GM18907 (cell line): ENCODE measurements around the gene CARM1.
"Not testable (repeated sequence)": the region's sequence is repeated elsewhere in the genome, so short reads cannot be mapped to it uniquely, and the experiment has no call there.

Source experiments
- ATAC-seq: cut with Tn5 transposase; IDR thresholded peaks from one replicate; pipeline ENCODE4 v1.9.1; 2021; ENCODE audit warnings: mild to moderate bottlenecking, moderate library complexity; ENCODE audit not compliant: unreplicated experiment

Gene CARM1

DNA sequence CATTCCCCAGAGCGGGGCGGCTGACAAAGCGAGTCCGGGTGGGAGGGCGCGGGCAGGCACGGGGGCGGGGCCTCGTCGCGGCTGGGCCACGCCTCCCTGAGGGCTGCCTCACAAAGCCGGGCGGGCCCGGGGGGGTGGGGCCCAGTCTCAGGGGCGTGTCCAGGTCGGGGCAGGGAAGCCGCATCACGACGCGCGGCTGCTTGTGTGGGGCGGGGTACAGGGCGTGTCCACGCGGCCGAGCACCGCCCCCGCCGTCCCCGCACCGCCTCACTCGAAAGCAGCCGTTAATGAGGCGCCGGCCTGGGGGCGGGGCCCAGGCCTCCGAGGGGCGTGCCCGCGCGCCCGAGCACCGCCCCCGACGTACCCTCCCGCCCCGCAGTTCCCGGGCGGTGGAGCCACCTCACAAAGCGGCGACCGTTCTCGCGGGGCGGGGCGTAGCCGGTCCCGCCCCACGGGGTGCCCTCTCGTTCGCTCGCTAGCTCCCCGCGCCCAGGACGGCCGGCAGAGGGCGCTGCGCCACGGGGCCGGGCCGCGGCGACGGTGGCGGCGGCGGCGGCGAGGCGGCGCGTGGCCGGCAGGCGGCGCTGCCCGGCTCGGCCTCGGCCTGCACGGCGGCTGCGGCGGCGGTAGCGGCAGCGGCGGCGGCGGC lies at the start of gene CARM1:
Gene CARM1 (plus strand): TSS at position 599 of the 649 bp plus-strand sequence. CDS start 150 bp downstream, outside the sequence.
- ATAC-seq = peak; percentile 76

DNA sequence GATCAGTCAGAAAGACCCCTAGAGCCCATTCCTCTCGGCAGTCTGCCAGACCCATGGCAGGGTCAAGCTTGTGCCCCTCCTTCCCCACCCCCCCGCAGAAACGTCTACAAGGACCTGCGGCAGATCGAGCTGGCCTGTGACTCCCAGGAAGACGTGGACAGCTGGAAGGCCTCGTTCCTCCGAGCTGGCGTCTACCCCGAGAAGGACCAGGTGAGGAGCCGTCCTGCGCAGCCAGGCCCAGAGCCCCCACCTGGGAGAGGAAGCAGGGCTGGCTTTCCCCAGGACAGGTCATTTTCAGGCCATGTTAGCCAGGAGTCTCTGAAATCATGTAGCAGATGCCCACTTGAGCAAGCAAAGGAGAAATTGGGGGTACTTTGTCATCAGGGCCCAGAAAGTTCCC lies 47.7 kb upstream of the CARM1 start:
- no peak for ATAC-seq

DNA sequence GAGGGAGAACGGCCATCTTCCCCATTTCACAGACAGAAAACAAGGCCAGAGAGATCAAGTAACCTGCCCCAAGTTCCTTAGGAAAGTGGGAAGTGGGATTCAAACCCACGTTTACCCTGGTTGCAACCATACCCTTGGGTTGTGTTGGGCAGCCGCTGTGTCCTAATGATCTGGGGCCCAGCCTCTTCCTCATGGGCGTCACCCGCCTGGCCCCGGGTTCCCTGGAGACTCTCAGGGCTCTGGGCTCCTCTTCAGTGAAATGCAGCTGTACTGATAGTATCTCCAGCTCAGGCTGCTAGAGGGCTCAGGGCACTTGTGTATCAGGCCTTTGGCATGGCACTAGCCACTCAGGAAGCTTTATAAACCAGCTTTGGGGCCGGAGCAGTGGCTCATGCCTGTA lies 45.1 kb upstream of the CARM1 start:
- no peak for ATAC-seq

DNA sequence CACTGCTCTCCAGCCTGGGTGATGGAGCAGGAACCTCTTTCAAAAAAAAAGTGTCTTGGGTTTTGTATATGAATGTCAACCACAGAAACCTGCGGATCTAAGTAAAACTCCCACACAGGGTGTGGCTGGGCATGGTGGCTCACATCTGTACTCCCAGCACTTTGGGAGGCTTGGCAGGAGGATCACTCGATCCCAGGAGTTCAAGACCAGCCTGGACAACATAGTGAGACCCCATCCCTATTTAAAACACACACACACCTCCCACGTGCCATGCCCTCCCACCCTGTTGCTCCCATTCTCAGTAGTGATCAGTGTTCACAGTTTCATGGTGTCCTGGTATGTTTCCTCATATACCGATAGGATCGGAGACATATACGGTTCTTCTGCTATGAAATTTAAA lies 44.5 kb upstream of the CARM1 start:
- ATAC-seq = no peak

DNA sequence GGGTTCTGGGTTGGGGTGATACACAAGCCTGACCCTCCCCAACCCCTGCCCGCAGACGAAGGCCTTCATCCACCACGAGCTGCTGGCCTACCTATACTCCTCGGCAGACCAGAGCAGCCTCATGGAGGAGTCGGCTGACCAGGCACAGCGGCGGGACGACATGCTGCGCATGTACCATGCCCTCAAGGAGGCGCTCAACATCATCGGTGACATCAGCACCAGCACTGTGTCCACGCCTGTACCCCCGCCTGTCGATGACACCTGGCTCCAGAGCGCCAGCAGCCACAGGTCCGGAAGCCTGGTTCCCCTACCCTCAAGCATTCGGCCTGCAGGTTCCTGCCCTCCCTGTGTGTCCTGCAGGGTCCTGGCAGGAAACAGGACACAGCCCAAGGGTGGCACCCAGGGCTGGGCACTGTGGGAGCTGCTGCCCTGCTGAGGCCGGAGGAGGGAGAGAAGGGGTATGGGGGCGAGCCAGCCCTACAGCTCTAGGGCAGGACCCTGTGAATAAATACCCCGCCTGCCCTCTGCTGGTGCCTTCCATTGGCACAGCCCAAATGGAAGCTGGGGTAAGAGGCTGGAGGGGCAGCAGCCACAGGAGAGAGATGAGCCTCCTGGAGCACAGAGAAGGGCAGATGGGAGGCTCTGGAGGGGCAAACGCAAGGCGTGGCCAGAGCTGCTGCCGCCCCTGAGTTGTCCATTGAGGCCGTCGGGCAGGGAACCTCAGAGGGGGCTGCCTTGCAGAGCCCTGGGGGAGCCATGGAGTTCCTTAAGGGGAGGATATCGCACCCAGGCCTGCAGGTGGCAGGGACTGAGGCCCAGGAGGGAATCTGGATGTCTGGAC lies 42.2 kb upstream of the CARM1 start:
- no peak for ATAC-seq

DNA sequence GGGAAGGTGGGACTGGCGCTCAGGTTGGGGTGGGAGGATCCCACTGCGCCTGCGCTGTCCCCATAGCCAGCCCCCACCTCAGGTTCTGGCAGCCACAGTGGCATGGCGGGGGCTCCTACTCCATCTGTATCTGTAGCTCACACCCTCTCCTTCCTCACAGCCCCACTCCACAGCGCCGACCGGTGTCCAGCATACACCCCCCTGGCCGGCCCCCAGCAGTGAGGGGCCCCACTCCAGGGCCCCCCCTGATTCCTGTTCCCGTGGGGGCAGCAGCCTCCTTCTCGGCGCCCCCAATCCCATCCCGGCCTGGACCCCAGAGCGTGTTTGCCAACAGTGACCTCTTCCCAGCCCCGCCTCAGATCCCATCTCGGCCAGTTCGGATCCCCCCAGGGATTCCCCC lies 41.4 kb upstream of the CARM1 start:
- ATAC-seq = no peak

DNA sequence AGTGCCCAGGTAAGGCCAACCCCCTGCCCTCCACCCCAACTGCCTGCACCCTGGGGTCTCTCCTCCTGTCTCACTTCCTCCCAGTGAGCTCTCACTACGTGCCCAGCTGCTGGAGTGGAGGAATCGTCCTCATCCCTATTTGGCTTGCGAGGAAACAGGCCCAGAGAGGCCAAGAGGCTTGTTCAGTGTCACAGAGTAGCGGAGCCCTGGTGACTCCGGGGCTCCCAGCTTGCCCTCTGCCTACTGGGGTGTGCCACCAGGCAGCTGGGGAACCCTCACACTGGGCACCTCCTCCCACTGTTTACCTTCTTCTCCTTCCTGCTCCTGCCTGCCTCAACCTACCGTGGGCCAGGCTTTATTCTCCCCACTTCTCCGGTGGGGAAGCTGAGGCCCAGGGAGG lies 41.0 kb upstream of the CARM1 start:
- ATAC-seq = no peak

DNA sequence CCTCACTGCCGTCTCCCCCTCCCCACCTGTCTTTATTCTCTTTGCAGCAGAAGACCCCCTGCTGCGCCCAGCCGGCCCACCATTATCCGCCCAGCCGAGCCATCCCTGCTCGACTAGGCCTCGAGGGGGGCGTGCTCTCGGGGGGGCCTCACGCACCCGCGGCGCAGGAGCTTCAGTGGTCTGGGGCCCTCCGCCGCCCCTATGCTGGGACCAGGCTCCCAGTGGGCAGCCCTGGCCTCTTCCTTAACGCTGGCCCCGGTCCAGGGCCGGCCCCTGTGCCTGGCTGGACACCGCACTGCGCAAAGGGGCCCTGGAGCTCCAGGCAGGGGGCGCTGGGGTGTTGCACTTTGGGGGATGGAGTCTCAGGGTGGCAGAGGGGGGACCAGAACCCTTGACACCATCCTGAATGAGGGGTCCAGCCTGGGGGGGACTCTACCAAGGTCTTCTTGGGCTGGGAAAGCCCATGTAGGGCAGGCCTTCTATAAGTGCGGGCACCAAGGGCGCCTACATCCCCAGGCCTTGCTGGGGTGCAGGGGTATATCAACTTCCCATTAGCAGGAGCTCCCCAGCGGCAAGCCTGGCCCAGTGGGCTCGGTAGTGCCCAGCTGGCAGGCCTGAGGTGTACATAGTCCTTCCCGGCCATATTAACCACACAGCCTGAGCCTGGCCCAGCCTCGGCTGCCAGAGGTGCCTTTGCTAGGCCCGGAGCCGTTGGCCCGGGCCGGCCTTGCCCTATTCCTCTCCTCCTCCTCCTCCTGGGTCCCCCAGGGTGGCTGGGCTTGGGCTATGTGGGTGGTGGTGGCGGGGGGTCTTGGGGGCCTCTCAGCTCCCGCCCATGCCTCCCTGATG lies 40.2 kb upstream of the CARM1 start:
- ATAC-seq = no peak

DNA sequence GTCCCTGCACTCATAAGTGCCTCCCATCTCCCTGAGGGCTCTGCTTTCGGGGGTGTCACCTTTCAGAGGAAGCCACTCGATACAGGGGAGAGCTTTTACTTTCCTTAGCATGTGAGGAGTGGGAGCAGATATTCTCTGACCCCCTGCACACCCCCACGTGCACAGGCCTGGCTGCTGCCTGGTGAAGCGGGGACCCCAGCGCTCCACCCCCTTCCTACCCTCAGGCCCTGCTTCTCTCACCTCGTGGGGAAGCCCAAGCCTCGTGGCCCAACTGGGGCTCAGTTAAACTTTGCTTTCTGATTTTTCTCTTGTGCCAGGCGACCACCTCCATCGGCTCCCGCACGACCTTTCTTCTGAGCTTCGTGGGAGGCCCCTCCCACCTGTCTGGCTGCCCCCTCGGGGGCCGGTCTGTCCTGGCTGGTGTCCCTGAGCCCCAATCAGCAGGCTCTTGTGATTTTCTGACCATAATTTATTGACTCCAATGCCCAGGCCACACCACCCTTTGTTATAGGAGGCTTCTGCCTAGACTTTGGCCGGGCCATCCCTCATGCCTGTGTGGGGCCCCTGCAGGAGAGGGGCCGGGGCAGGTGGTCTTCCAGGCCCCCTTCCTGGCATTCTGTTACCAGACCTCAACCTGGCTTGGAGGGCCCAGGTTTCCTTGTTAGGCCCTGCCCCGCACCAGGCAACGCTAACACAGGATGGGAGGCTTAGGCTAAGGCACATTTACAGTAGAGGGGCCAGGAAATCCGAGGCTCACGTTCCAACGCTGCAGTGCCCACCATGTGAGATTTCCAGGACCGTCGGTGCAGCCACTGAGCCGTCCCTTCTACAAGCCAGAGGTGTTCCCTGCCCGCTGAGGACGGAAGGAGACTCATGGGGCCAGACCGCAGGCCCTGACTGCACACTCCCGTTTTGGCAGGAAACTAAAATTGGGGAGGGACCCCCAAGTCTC lies 39.1 kb upstream of the CARM1 start:
- ATAC-seq = no peak

DNA sequence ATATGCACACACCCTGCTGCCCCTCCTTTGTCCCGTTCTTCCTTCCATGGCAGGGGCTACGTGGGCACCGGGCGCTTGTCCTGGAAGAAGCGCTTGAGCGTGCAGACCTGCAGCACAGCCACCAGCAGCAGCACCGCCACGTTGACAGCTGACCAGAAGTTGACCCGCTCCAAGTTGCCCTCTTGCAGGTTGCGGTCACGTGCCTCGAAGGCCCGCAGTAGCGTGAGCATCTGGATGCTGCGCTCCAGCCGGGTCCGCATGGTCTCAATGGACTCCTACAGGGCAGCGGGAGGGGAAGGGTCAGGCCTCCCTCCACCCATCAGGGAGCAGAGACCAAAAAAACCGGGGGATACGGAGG lies 38.4 kb upstream of the CARM1 start:
- ATAC-seq = no peak

DNA sequence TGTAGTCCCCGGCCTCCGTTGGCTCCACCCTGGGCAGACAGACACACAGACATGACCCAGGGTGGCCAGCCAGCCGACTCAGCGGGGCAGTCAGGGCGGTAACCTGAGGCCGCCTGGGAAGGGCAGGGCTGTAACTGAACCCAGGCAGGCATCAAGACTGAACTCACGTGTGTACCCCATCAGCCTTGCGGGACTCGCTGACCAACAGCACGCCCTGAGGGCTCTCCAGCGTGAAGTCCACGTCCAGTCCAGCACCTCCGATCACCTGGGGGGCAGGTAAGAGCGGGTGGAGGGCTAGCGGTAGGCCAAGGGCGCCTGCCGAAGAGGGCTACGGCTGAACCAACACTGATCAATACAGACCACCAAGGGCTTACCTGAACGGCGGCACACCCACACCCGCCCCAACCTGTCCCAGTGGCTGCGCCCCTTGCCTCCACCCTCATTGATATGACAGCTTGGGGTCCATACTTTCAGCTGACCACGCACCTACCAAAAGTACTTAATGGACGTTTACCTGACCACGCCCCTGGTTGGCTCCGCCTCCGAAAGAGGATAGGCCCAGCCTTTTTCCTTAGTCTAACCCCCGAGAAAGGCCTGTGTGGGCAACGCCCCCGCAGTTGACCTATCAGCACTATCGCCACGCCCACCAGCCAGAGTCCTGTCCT lies 36.1 kb upstream of the CARM1 start:
- no peak for ATAC-seq

DNA sequence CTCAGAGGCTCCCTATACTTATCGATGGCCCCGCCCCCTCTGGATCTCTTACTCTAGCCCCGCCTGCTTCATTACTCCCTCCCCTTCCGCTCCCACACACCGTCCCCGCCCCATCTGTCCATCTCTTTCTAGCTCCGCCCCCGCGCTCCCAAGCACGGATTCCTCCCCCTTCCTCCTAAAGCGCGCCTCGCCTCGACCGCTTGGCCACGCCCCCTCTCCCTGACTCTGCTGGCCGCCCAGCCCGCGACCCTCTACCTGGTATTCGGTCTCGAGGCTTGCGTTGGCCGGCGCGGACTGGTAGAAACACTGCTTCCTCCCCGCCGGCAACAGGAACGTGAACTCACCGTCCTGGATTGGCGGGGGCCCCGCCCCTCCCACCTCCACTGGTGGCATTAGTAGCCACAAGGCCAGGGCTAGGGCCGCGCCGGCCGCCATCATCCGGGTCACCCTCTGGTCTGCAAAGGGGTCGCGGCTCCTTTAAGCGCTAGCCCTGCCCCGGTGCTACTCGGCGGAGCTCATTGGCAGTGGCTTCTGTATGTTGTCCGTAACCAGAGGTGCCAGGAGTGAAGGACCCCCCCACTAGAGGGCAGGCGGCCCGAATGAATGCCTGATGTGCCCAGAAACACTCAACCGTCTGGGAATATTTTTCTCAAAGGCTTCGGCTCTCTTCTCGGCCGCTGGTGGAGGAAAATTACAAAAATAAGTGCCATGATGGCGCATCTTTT lies 35.4 kb upstream of the CARM1 start, which contains the start of gene TMED1:
Gene TMED1 (minus strand): TSS at position 459 of the 725 bp plus-strand sequence. CDS start 21 bp downstream, at position 438.
- ATAC-seq = peak; percentile 70

DNA sequence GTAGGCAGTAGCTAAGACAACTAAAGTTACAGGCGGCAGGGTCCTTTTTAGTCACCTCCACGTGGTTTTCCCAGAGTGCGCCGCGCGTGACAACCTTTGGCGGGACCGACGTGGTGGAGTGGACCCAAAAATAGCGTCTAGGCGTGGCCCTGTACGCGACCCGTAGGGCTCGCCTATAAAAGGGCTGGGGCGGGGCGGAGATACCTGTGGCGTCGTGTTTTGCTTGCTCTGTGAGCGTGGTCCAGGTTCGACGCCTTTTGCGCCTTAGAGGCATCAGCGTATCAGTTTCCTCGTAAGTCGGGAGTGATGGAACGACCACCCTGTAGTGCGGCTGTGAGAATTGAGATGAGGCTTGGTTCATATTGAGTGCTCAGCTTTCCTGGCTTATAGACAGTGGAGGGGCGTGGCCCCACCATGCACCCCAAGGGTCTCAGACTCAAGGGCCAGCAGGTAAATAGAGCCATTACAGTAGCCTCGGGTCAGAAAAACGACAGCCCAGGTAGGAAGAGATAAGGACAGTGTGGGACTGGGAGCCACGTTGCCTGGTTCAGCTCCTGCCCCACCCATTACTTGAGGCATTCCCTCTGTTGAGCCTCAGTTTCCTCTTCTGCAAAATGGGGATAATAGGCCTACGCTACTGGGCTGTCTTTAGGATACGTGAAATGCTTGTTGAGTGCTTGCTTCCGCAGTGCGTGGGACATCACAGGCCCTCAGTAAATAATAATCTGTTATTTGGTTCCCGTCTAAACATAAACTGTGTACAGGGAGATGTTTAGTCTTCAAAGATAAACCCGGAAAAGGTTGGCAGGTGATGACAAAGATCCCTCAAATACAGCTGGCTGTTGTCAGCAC lies 34.6 kb upstream of the CARM1 start:
- ATAC-seq = peak; percentile 12

DNA sequence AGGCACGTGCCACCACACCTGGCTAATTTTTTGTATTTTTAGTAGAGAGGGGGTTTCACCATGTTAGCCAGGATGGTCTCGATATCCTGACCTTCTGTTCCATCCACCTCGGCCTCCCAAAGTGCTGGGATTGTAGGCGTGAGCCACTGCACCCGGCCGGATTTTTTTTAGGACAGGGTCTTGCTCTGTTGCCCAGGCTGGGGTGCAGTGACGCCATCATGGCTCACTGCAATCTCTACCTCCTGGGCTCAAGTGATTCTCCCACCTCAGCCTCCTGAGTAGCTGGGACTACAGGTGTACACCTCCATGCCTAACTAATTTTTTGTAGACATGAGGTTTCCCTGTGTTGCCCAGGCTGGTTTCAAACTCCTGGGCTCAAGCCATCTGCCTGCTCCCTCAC lies 33.7 kb upstream of the CARM1 start:
- not testable (repeated sequence) for ATAC-seq

DNA sequence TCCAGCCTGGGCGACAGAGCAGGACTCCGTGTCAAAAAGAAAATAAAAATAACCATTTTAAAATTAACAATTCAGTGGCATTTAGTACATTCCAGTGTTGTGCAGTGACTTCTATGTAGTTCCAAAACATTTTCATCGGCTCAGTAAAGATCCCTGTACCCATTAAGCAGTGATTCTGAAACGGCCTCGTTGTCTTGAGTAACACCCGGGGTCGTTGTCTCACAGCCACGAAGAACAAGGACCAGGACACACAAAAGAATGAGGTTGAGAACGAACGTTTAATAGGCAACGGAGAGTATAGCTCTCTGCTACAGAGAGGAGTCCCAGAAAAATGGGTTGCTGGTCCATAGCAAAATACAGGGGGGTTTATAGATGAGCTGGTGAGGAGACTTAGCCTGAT lies 33.0 kb upstream of the CARM1 start:
- ATAC-seq = no peak

DNA sequence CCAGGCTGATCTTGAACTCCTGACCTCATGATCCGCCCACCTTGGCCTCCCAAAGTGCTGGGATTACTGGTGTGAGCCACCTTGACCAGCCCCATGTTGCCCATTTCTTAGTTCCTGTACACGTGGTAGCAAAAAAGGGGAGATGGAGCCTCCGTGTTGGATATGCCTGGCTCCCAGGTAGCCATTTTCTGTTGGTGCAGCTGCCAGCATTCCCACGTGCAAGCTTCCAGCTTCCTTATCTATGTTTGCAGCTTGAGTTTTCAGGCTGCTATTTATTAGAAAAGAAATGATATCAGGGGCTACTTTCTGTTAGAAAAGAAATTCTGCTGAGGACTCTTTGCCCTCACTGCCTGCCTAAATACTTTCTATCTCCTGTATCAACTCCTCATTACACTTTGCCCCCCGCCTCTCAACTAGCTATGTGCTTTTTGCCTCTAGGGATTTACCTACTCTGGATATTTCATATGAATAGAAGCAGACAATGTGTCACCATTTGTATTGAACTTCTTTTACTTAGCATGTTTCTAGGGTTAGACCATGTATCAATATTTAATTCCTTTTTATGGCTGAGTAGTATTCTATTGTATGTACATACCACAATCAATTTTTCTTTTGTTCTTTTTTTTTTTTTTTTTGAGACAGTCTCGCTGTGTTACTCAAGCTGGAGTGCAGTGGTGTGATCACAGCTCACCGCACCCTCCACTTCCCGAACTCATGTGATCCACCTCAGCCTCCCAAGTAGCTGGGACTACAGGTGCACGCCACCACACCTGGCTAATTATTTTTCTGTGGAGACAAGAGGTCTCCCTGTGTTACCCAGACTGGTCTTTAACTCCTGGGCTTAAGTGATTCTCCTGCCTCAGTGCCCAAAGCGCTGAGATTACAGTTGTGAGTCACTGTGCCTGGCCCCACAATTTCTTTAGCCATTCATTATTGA lies 32.0 kb upstream of the CARM1 start:
- no peak for ATAC-seq

DNA sequence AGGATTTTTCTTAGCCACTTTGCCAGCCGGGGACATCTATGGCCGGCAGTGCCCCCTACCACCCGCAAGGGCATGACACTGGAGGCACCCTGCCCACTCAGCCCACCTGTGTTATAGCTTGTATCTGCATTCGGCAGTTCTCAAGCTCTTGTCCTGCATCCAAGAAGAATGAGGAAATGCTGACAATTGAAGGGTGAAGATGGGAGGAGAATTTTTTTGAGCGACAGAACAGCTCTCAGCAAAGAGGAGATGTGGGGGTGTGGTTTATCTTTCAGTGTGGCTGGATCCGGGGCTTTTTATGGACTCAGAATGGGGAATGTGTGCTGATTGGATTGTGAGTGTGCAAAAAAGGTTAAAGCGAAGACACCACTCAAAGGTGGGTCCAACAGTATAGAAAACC lies 28.6 kb upstream of the CARM1 start:
- no peak for ATAC-seq
